Measurements from ENCODE around the gene EFCAB8.

GRCh38 chr20:32885952-32886351 lies 27.2 kb downstream of the EFCAB8 start:
- no peak for TF ChIP-seq CTCF (IDR thresholded peaks at IDR 0.05)
- no peak for TF ChIP-seq POLR2A (IDR thresholded peaks at IDR 0.05)

Data from body of pancreas (tissue), 4 donors.